ENCODE data around the gene ASB4. TPM values are rescaled to one million over a fixed set of nuclear protein-coding genes. Genes with fewer than 3 reads are reported as not detected.

The ASB4 gene
- polyA plus RNA-seq, 1 experiment, result not detected

- Histone ChIP-seq H3K36me3 (ENCODE audit: control insufficient read depth, insufficient read depth, low read length) (no peaks in the 10 kb centered on the region), H3K27me3 (ENCODE audit: control insufficient read depth, insufficient read depth, low read length) (no peaks in the 10 kb centered on the region), H3K4me3 (ENCODE audit: low read depth, low read length) (no peak overlapping the region)
- no peak for DNase-seq (ENCODE audit: low read depth)
- ChIA-PET CTCF (interaction anchor here (1.2 to 2.5 kb wide), 5 partner anchors 8 to 200 kb away, joined by 3 to 18 read pairs (median 5); no protein-coding TSS in a partner anchor), POLR2A (no interaction called here)
- TF ChIP-seq CTCF (IDR thresholded peaks at IDR 0.05; ENCODE audit: insufficient read depth, low read depth, low read length), result no peak
Measured at GRCh38 chr7:95490231-95490762, 4.6 kb downstream of the ASB4 start.

DNA sequence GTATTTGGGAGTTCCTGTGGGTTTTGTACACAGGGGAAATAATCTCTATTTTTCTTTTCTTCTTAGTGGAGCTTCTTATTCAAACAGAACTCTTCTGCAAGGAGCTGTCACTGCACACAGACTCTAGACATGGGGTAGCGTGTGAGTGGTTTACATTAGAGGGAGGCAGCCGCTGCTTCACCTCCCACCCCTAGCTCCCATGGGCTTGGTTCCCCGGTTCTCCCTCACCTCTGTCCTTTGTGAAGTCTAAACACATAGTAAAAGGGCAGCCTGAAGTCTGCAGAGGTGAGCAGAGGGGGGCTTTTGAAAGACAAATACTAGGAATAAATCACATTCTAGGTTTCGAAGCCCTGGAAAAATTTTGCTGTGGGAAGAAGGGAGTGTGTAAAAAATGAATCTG is 5.5 kb downstream of the ASB4 start:
- ChIA-PET POLR2A (no interaction called here), CTCF (interaction anchor here (0.5 to 2.2 kb wide), 7 partner anchors 9 to 1717 kb away, joined by 3 to 18 read pairs (median 4); no protein-coding TSS in a partner anchor)
- no peak for DNase-seq (ENCODE audit: low read depth)
- H3K27me3 ChIP-seq (ENCODE audit: control insufficient read depth, insufficient read depth, low read length), result no peaks in the 10 kb centered on the region
- H3K36me3 ChIP-seq (ENCODE audit: control insufficient read depth, insufficient read depth, low read length), result no peaks in the 10 kb centered on the region
- no peak overlapping the region for H3K4me3 ChIP-seq (ENCODE audit: low read depth, low read length)
- TF ChIP-seq CTCF (IDR thresholded peaks at IDR 0.05; ENCODE audit: insufficient read depth, low read depth, low read length), result no peak

DNA sequence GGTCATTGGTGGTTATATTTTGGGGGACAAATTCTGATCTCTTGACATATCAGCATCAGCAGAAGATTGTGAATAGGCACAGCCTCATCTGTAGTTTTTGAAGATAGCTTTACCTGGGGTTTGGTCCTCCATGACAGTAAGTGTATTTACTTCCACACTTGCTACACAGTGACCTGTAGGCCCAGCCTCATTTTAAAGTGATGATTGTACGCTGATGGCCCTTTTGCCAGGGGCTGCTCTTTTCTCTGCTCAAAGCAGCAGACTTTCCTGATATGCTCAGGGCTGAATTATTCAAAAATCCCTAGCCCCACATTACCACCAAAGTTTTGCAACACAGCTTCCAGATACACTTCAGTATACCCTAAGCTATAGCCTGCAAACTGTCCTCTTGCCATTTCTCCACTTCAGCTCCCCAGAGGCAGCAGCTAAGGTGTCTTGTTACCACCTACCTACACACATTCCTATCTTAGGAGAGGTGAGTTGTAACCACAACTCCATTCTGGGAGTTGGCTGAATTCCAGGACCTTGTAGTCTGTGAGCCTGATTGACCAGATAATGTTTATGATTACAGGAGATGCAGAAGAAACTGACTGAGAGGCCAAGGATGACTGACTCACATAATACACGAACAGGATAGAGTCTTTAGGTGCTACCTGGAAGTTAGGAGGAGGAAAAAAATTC is 6.0 kb downstream of the ASB4 start:
- Histone ChIP-seq H3K4me3 (ENCODE audit: low read depth, low read length) (no peak overlapping the region), H3K36me3 (ENCODE audit: control insufficient read depth, insufficient read depth, low read length) (no peaks in the 10 kb centered on the region), H3K27me3 (ENCODE audit: control insufficient read depth, insufficient read depth, low read length) (no peaks in the 10 kb centered on the region)
- ChIA-PET POLR2A (no interaction called here), CTCF (interaction anchor here (1.0 to 5.2 kb wide), 7 partner anchors 9 to 195 kb away, joined by 3 to 24 read pairs (median 5); no protein-coding TSS in a partner anchor)
- no peak for TF ChIP-seq CTCF (IDR thresholded peaks at IDR 0.05; ENCODE audit: insufficient read depth, low read depth, low read length)
- no peak for DNase-seq (ENCODE audit: low read depth)

DNA sequence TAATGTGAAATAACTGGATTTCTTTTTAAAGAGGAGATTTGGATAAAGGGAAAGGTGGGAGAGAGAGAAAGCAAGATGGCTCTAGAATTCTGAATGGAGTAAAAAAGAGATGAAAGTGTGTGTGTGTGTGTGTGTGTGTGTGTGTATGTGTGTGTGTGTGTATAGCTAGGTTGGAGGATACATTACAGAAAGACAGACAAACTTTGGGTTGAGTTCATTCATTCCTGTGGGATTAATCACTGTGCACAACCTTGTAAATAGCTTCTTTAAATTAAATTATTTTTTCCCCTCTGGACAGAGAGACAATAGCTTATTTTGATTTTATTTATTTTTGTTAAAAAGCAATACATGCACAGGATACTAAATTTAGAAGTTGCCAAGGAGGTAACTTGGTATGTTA is 7.5 kb downstream of the ASB4 start:
- POLR2A ChIA-PET, result no interaction called here
- DNase-seq (ENCODE audit: low read depth), result no peak

More for the DNA sequence above, 7.5 kb downstream of the ASB4 start:
- CTCF ChIA-PET, result interaction anchor here (0.8 to 5.2 kb wide), 3 partner anchors 12 to 35 kb away, joined by 4 to 24 read pairs (median 5); no protein-coding TSS in a partner anchor
- Histone ChIP-seq H3K27me3 (ENCODE audit: control insufficient read depth, insufficient read depth, low read length) (no peaks in the 10 kb centered on the region), H3K36me3 (ENCODE audit: control insufficient read depth, insufficient read depth, low read length) (no peaks in the 10 kb centered on the region), H3K4me3 (ENCODE audit: low read depth, low read length) (no peak overlapping the region)
- TF ChIP-seq CTCF (IDR thresholded peaks at IDR 0.05; ENCODE audit: insufficient read depth, low read depth, low read length), result no peak

All from BJ (cell line).